ENCODE data around the gene RHOBTB3.
"Not testable (repeated sequence)": the region's sequence is repeated elsewhere in the genome, so short reads cannot be mapped to it uniquely, and the experiment has no call there.

Gene RHOBTB3

GRCh38 chr5:95801961-95802360, 70.8 kb downstream of the RHOBTB3 start:
- DNase-seq, result no peak

GRCh38 chr5:95803271-95804148, 72.4 kb downstream of the RHOBTB3 start:
- DNase-seq, result no peak

GRCh38 chr5:95804736-95805539, 73.8 kb downstream of the RHOBTB3 start:
- DNase-seq, result no peak

GRCh38 chr5:95806687-95807086, 75.6 kb downstream of the RHOBTB3 start:
- DNase-seq, result no peak

- DNase-seq, result no peak
Measured at GRCh38 chr5:95808013-95808685, 77.0 kb downstream of the RHOBTB3 start.

GRCh38 chr5:95808686-95809413, 77.7 kb downstream of the RHOBTB3 start:
- peak; percentile 71 for DNase-seq

- DNase-seq, result no peak
Measured at GRCh38 chr5:95809414-95809960, 78.4 kb downstream of the RHOBTB3 start.

- no peak for DNase-seq
Measured at GRCh38 chr5:95810305-95811125, 79.4 kb downstream of the RHOBTB3 start.

GRCh38 chr5:95811126-95811423, 79.9 kb downstream of the RHOBTB3 start:
- not testable (repeated sequence) for DNase-seq

- DNase-seq, result not testable (repeated sequence)
Measured at GRCh38 chr5:95811461-95812073, 80.4 kb downstream of the RHOBTB3 start.

GRCh38 chr5:95812074-95812471, 80.9 kb downstream of the RHOBTB3 start:
- DNase-seq, result no peak

GRCh38 chr5:95813035-95813434, 81.9 kb downstream of the RHOBTB3 start:
- DNase-seq, result not testable (repeated sequence)

GRCh38 chr5:95815155-95815729, 84.1 kb downstream of the RHOBTB3 start:
- DNase-seq, result no peak

- no peak for DNase-seq
Measured at GRCh38 chr5:95816341-95816740, 85.2 kb downstream of the RHOBTB3 start.

GRCh38 chr5:95816776-95817175, 85.6 kb downstream of the RHOBTB3 start:
- DNase-seq, result no peak

GRCh38 chr5:95817430-95817829, 86.3 kb downstream of the RHOBTB3 start:
- no peak for DNase-seq

GRCh38 chr5:95818181-95819147, 87.3 kb downstream of the RHOBTB3 start:
- no peak for DNase-seq

- no peak for DNase-seq
Measured at GRCh38 chr5:95821110-95822021, 90.2 kb downstream of the RHOBTB3 start.
